K562 (cell line): ENCODE measurements around the gene RMND5B. TPM values are rescaled to one million over a fixed set of nuclear protein-coding genes. Genes with fewer than 3 reads are reported as not detected.
"Not testable (repeated sequence)": the region's sequence is repeated elsewhere in the genome, so short reads cannot be mapped to it uniquely, and the experiment has no call there.

Experiments used
- AFF1 ChIP-seq, 2 experiments: fragments of 450-650 bp; IDR thresholded peaks; 2 replicates each; pipeline ENCODE4 v1.6.1; 2018; ENCODE audit warnings: mild to moderate bottlenecking in 2 of 2, low read depth in 1 of 2; ENCODE audit not compliant: partially characterized antibody in 2 of 2
- ATF4 ChIP-seq: fragments of 450-650 bp; formaldehyde crosslinking; IDR thresholded peaks from 2 replicates; pipeline ENCODE4 v1.4.0; 2022; ENCODE audit warnings: mild to moderate bottlenecking, moderate library complexity
- CEBPG ChIP-seq, 3 experiments: fragments of 200-800 bp in 1 of 3; sonication (Bioruptor generic) in 1 of 3; sonication (generic) in 1 of 3; formaldehyde crosslinking in 1 of 3; IDR thresholded peaks in 2 of 3; conservative IDR thresholded peaks in 1 of 3; 2 replicates each; pipeline versions ENCODE4 v1.6.1 to v1.8.0; 2016 to 2022; ENCODE audit warnings: missing compliant biosample characterization in 2 of 3, missing genetic modification characterization in 2 of 3, mild to moderate bottlenecking in 1 of 3, missing genetic modification reagents in 1 of 3
- CREM ChIP-seq: IDR thresholded peaks from 2 replicates; pipeline ENCODE4 v1.6.1; 2014; ENCODE audit warnings: antibody characterized with exemption, low read depth
- LEF1 ChIP-seq: fragments of 450-650 bp; IDR thresholded peaks from 2 replicates; pipeline ENCODE4 v1.6.1; 2016; ENCODE audit warnings: mild to moderate bottlenecking
- MTA1 ChIP-seq: fragments of 450-650 bp; IDR thresholded peaks from 2 replicates; pipeline ENCODE4 v1.6.1; 2017; ENCODE audit warnings: borderline replicate concordance
- PRDM10 ChIP-seq: fragments of 450-650 bp; IDR thresholded peaks from 2 replicates; pipeline ENCODE4 v1.6.1; 2018; ENCODE audit not compliant: partially characterized antibody
- RB1 ChIP-seq: fragments of 450-650 bp; IDR thresholded peaks from 2 replicates; pipeline ENCODE4 v1.6.1; 2017; ENCODE audit warnings: low read depth, mild to moderate bottlenecking
- STAT5A ChIP-seq: IDR thresholded peaks from 2 replicates; pipeline ENCODE4 v1.6.1; 2012; ENCODE audit warnings: low read length, inconsistent platforms, borderline replicate concordance
- TAF1 ChIP-seq: IDR thresholded peaks from 2 replicates; pipeline ENCODE4 v1.6.1; 2011; ENCODE audit warnings: mild to moderate bottlenecking, low read length, moderate library complexity; ENCODE audit not compliant: insufficient read depth, control insufficient read depth, severe bottlenecking; ENCODE audit errors: extremely low read depth
- TBL1XR1 ChIP-seq, 2 experiments: IDR thresholded peaks; 2 replicates each; pipeline ENCODE4 v1.6.1; 2012; ENCODE audit warnings: improper control_type of control experiment in 2 of 2, low read length in 2 of 2, mild to moderate bottlenecking in 1 of 2
- TOE1 ChIP-seq, 2 experiments: fragments of 450-650 bp in 1 of 2; sonication (generic) in 1 of 2; formaldehyde crosslinking in 1 of 2; IDR thresholded peaks; 2 replicates each; pipeline versions ENCODE4 v1.7.1 to v1.8.0; 2016 to 2022; ENCODE audit warnings: borderline replicate concordance in 2 of 2, mild to moderate bottlenecking in 2 of 2, antibody characterized with exemption in 1 of 2, inconsistent platforms in 1 of 2, low read depth in 1 of 2, missing genetic modification reagents in 1 of 2, moderate library complexity in 1 of 2
- ZEB2 ChIP-seq: fragments of 450-650 bp; IDR thresholded peaks from 2 replicates; pipeline ENCODE4 v1.6.1; 2016
- ZNF766 ChIP-seq: fragments of 200-800 bp; sonication (Bioruptor generic); conservative IDR thresholded peaks from 2 replicates; pipeline ENCODE4 v1.6.1; 2016; ENCODE audit warnings: missing genetic modification characterization, missing compliant biosample characterization
- polyA plus RNA-seq, 8 experiments: library from polyadenylated mRNA; depleted of rRNA in 4 of 8; stranded (reverse) in 5 of 8; unstranded in 3 of 8; fragments of >200 nt; fragmentation: Nextera tagmentation in 2 of 8; fragmentation: Illumina TruSeq in 1 of 8; extraction: Ambion mirVana in 2 of 8; extraction: Trizol in 1 of 8; gene quantifications; 2 replicates each; pipeline versions ENCODE4 v1.2.1 to v1.2.3, GENCODE V29; 2011 to 2014; ENCODE audit warnings: inconsistent platforms in 1 of 8, missing spikeins in 1 of 8
- total RNA-seq, 7 experiments: library from RNA; depleted of rRNA in 6 of 7; stranded (reverse); fragments of >200 nt in 6 of 7; fragmentation: Illumina TruSeq in 2 of 7; extraction: Trizol in 2 of 7; gene quantifications; 2 replicates each; pipeline versions ENCODE4 v1.2.1 to v1.2.3, GENCODE V29; 2011 to 2021; ENCODE audit warnings: low replicate concordance in 1 of 7
- TF ChIP-seq, protein P1 (sequence below): fragments of 450-650 bp; IDR thresholded peaks from 2 replicates; pipeline ENCODE4 v1.6.1; 2016; ENCODE audit warnings: antibody characterized with exemption

Gene RMND5B
- total and polyA plus RNA-seq, 9 of the 15 experiments (the other 6 are each of a cell fraction or from before 2014, with no cell fraction given): 2.6 to 57.0 (median 28.3) TPM

GRCh38 chr5:178127300-178128009 is 3.4 kb upstream of the RMND5B start (continued):
- TF ChIP-seq, protein P1, sequence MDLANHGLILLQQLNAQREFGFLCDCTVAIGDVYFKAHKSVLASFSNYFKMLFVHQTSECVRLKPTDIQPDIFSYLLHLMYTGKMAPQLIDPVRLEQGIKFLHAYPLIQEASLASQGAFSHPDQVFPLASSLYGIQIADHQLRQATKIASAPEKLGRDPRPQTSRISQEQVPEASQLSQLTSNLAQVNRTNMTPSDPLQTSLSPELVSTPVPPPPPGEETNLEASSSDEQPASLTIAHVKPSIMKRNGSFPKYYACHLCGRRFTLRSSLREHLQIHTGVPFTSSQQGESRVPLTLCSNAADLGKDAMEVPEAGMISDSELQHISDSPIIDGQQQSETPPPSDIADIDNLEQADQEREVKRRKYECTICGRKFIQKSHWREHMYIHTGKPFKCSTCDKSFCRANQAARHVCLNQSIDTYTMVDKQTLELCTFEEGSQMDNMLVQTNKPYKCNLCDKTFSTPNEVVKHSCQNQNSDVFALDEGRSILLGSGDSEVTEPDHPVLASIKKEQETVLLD: peak; percentile 62; the same call in 1 of the 2 replicates
- TF ChIP-seq PRDM10: peak; percentile 94
- peak; percentile 87 for TF ChIP-seq ZNF766
- peak; percentile 43 for TF ChIP-seq TAF1
- TF ChIP-seq TOE1 (IDR thresholded peaks at IDR 0.05; ENCODE audit: borderline replicate concordance): peak; percentile 66; the same call in 1 of the 2 replicates
- TF ChIP-seq TOE1 (CRISPR knock-in tag; IDR thresholded peaks at IDR 0.05; ENCODE audit: borderline replicate concordance, low read depth); CEBPG (CRISPR knock-in tag; IDR thresholded peaks at IDR 0.05): not testable (repeated sequence)
- peak; percentile 73 for TF ChIP-seq CREM
- peak; percentile 90 for TF ChIP-seq LEF1
- TF ChIP-seq ATF4 (CRISPR knock-in tag): peak; percentile 50; the same call in 1 of the 2 replicates
- peak; percentile 10 to 59; a peak in 3 of 4 replicates for TF ChIP-seq CEBPG (tag; conservative IDR thresholded peaks at IDR 0.05 in 1 of 2, IDR thresholded peaks at IDR 0.05 in 1 of 2)
- TF ChIP-seq STAT5A: peak; percentile 85
- peak; percentile 35 to 71; a peak in 2 of 4 replicates for TF ChIP-seq TBL1XR1 (IDR thresholded peaks at IDR 0.05; ENCODE audit: low read length in 2 of 2)
- TF ChIP-seq MTA1: peak; percentile 84
- peak; percentile 66 to 90 for TF ChIP-seq AFF1 (IDR thresholded peaks at IDR 0.05; ENCODE audit: low read depth in 1 of 2, partially characterized antibody in 2 of 2)
- TF ChIP-seq RB1: peak; percentile 4; the same call in 1 of the 2 replicates
- peak; percentile 54; the same call in 1 of the 2 replicates for TF ChIP-seq ZEB2
